HepG2 (cell line): Measurements from ENCODE around the gene CYB5R2.

Source experiments
- ATF1 ChIP-seq: IDR thresholded peaks from 2 replicates; pipeline ENCODE4 v1.6.1; 2016; ENCODE audit warnings: mild to moderate bottlenecking, control low read depth
- CTCF ChIP-seq: sonication (generic); formaldehyde crosslinking; IDR thresholded peaks from 2 replicates; pipeline ENCODE4 v1.5.0; 2020; ENCODE audit warnings: mild to moderate bottlenecking, missing genetic modification reagents, moderate library complexity
- GABPA ChIP-seq, 2 experiments: IDR thresholded peaks; 2 replicates each; pipeline ENCODE4 v1.6.1; 2011 to 2016; ENCODE audit warnings: low read depth in 2 of 2, low read length in 1 of 2, missing biosample characterization in 1 of 2, missing genetic modification characterization in 1 of 2
- SOX6 ChIP-seq, 2 experiments: fragments of 450-650 bp in 1 of 2; sonication (generic) in 1 of 2; formaldehyde crosslinking in 1 of 2; IDR thresholded peaks; 2 replicates each; pipeline versions ENCODE4 v1.4.0 to v1.6.1; 2017 to 2020; ENCODE audit warnings: antibody characterized with exemption in 1 of 2, mild to moderate bottlenecking in 1 of 2, missing genetic modification reagents in 1 of 2
- ZNF883 ChIP-seq: sonication (generic); formaldehyde crosslinking; IDR thresholded peaks from 2 replicates; pipeline ENCODE4 v1.5.1; 2020; ENCODE audit warnings: mild to moderate bottlenecking, missing genetic modification reagents; ENCODE audit errors: not compliant biosample characterization

- TF ChIP-seq ATF1 (CRISPR knock-in tag) (no peak), ZNF883 (CRISPR knock-in tag) (no peak), CTCF (no peak), GABPA (IDR thresholded peaks at IDR 0.05; ENCODE audit: low read depth, low read length) (no peak), GABPA (CRISPR knock-in tag; IDR thresholded peaks at IDR 0.05; ENCODE audit: low read depth) (no peak), SOX6 (IDR thresholded peaks at IDR 0.05) (no peak), SOX6 (CRISPR knock-in tag; IDR thresholded peaks at IDR 0.05) (no peak)
Measured at GRCh38 chr11:7686761-7687160, 13.5 kb upstream of the CYB5R2 start.
